Hepatocyte (in vitro differentiated cells): Measurements from ENCODE around the gene LIG3. TPM values are rescaled to one million over a fixed set of nuclear protein-coding genes. Genes with fewer than 3 reads are reported as not detected.
A peak's percentile ranks its signal among the peaks of the same experiment; 100 is the strongest.

Experiments
- DNase-seq: peaks from one replicate; pipeline ENCODE4 v3.0.0-alpha.2; 2016; ENCODE audit warnings: low spot score
- H2AFZ ChIP-seq: fragments of 200-600 bp; sonication (generic); 2 replicates; pipeline ENCODE4 v1.6.0; 2016; ENCODE audit warnings: antibody characterized with exemption, mild to moderate bottlenecking
- H3K27ac ChIP-seq: fragments of 200-600 bp; sonication (generic); 2 replicates; pipeline ENCODE4 v1.5.1; 2016; ENCODE audit warnings: mild to moderate bottlenecking
- H3K27me3 ChIP-seq: fragments of 200-600 bp; sonication (generic); 2 replicates; pipeline ENCODE4 v1.6.1; 2016
- H3K36me3 ChIP-seq: fragments of 200-600 bp; sonication (generic); replicated peaks from 2 replicates; pipeline ENCODE4 v1.5.1; 2016; ENCODE audit warnings: low read depth; ENCODE audit not compliant: insufficient read depth
- H3K4me1 ChIP-seq: fragments of 200-600 bp; sonication (generic); 2 replicates; pipeline ENCODE4 v1.5.1; 2016; ENCODE audit warnings: mild to moderate bottlenecking, moderate library complexity; ENCODE audit not compliant: insufficient read depth
- H3K4me2 ChIP-seq: fragments of 200-600 bp; sonication (generic); 2 replicates; pipeline ENCODE4 v1.6.0; 2016
- H3K4me3 ChIP-seq: fragments of 200-600 bp; sonication (generic); 2 replicates; pipeline ENCODE4 v1.5.1; 2016; ENCODE audit warnings: mild to moderate bottlenecking
- H3K79me2 ChIP-seq: fragments of 200-600 bp; sonication (generic); 2 replicates; pipeline ENCODE4 v1.6.0; 2017; ENCODE audit warnings: mild to moderate bottlenecking
- H3K9me2 ChIP-seq: fragments of 200-600 bp; sonication (generic); replicated peaks from 2 replicates; pipeline ENCODE4 v1.6.0; 2017; ENCODE audit warnings: mild to moderate bottlenecking; ENCODE audit not compliant: insufficient read depth
- H3K9me3 ChIP-seq: fragments of 200-600 bp; sonication (generic); 2 replicates; pipeline ENCODE4 v1.5.1; 2016; ENCODE audit warnings: low read depth, mild to moderate bottlenecking
- H4K20me1 ChIP-seq: fragments of 200-600 bp; sonication (generic); 2 replicates; pipeline ENCODE4 v1.6.0; 2016; ENCODE audit warnings: mild to moderate bottlenecking; ENCODE audit not compliant: insufficient read depth, poor library complexity, severe bottlenecking
- EZH2 ChIP-seq: fragments of 200-600 bp; sonication (generic); IDR thresholded peaks from 2 replicates; pipeline ENCODE4 v1.6.1; 2016; ENCODE audit warnings: antibody characterized with exemption, mild to moderate bottlenecking, borderline replicate concordance
- EZH2phosphoT487 ChIP-seq: fragments of 200-600 bp; sonication (generic); IDR thresholded peaks from one replicate; pipeline ENCODE4 v1.6.1; 2018; ENCODE audit warnings: antibody characterized with exemption, mild to moderate bottlenecking, low read depth, moderate library complexity; ENCODE audit not compliant: unreplicated experiment, severe bottlenecking
- WGBS: methylation state at CpG from one replicate; pipeline ENCODE4 v1.1.6; 2016; ENCODE audit warnings: low lambda C conversion rate; ENCODE audit errors: missing lambda C conversion rate; 5-methylcytosine and 5-hydroxymethylcytosine counted together
- polyA plus RNA-seq: library from polyadenylated mRNA; unstranded; fragments of >200 nt; fragmentation: Nextera tagmentation; extraction: Ambion mirVana; gene quantifications from 2 replicates; pipeline ENCODE4 v1.2.1, GENCODE V29; 2016
- total RNA-seq: library from RNA; depleted of rRNA; stranded (reverse); fragments of >200 nt; gene quantifications from 2 replicates; pipeline ENCODE4 v1.2.3, GENCODE V29; 2014
- TF ChIP-seq, protein P1 (sequence below): fragments of 200-600 bp; sonication (generic); IDR thresholded peaks from 2 replicates; pipeline ENCODE4 v1.5.1; 2016; ENCODE audit warnings: antibody characterized with exemption, mild to moderate bottlenecking; ENCODE audit not compliant: poor library complexity

LIG3 gene
- total and polyA plus RNA-seq, 2 experiments from 2014 or later = 15.7 to 31.6 TPM

DNA sequence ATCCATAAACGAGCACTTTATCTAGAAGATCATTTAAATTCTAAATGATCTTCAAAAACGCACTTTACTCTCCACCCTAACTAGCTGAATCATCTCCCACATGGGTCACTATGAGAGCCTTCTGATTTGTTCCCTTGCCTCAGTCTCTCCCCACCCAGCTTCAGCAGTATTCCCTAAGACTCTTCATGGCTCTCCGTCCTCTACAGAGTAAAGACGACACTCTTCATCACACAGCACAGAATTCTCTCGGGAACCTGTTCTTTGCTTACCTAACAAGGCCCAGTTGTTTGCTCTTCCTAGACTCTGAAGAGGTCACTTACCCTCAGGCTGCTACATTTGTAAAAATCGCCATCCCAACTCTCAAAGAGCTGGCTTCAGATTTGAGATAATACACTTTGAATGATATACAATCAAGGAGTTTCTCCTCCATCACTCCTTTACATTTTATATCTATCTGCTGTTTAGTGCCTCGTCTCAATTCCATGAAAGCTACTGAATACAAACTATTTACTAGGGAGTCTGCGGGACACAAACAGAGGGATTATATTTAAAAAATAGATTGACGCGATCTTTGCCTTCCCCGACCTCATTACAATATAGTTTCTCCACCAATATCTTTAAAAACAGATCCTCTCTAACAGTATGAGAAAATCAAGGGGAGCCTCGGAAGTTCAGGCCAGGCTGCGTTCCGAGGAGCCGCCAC, 511 bp upstream of the LIG3 start:
- peak overlapping the region; percentile 41 for H3K4me3 ChIP-seq
- peak overlapping the region; percentile 87 for H3K4me2 ChIP-seq
- DNase-seq = no peak
- no peaks in the 10 kb centered on the region for H4K20me1 ChIP-seq
- H3K4me1 ChIP-seq = peaks cover 15% of the 10 kb centered on the region
- no peaks in the 10 kb centered on the region for H3K36me3 ChIP-seq
- TF ChIP-seq, protein P1, sequence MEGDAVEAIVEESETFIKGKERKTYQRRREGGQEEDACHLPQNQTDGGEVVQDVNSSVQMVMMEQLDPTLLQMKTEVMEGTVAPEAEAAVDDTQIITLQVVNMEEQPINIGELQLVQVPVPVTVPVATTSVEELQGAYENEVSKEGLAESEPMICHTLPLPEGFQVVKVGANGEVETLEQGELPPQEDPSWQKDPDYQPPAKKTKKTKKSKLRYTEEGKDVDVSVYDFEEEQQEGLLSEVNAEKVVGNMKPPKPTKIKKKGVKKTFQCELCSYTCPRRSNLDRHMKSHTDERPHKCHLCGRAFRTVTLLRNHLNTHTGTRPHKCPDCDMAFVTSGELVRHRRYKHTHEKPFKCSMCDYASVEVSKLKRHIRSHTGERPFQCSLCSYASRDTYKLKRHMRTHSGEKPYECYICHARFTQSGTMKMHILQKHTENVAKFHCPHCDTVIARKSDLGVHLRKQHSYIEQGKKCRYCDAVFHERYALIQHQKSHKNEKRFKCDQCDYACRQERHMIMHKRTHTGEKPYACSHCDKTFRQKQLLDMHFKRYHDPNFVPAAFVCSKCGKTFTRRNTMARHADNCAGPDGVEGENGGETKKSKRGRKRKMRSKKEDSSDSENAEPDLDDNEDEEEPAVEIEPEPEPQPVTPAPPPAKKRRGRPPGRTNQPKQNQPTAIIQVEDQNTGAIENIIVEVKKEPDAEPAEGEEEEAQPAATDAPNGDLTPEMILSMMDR = no peak
- TF ChIP-seq EZH2 = no peak
- H3K9me3 ChIP-seq = no peaks in the 10 kb centered on the region
- H3K9me2 ChIP-seq = no peaks in the 10 kb centered on the region
- no peaks in the 10 kb centered on the region for H3K27me3 ChIP-seq
- peak overlapping the region; percentile 83 for H2AFZ ChIP-seq
- H3K79me2 ChIP-seq = peaks cover 29% of the 10 kb centered on the region
- H3K27ac ChIP-seq = peak overlapping the region; percentile 100
- 25% methylated on average over 15 of the region's 15 CpGs for WGBS

DNA sequence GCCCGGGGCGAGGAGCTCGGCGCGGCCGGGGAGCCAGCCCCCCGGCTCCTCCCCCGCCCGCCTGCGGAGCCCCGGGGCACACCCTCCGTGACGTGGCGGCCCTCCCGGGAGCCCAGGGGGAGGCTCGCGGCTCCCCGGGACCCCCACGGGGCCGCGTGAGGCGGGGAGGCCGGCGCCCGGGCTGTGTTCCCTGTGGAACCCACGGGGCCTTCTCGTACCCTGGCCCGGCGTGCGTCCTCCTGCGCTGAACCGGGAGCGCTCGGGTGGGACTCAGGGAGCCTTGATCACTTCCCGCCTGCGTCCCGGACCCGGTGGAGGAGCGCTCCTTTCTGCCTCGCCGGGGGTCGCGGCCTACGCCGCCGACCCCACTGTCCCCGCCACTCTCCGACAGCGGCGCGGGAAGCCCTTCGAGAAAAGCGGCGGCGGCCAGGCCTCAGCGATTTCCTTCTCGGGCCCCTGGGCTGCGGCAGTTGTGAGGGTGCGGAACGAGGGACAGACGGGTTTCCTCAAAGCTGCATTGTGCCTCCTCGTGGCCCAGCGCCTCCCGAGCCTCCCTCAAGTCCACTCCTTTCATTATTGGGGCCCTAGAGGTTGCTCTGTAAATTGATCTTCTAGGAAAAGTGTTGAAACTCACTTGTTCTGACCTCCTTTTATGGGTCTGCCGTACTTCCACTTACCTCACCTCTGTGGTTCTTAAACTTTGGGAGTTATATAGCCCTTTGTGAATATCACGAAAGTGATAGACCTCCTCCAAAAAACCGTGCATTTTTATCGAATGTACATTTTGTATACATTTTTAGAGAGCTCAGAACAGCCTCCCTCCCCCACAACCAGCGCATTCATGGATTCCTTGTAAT, 597 bp downstream of the LIG3 start:
- H3K27me3 ChIP-seq = no peaks in the 10 kb centered on the region
- H3K36me3 ChIP-seq = no peaks in the 10 kb centered on the region
- WGBS = under 1% methylated on average over 47 of the region's 69 CpGs
- peak overlapping the region; percentile 100 for H3K27ac ChIP-seq
- no peak for TF ChIP-seq EZH2
- TF ChIP-seq, protein P1 = peak; percentile 37
- peaks cover 15% of the 10 kb centered on the region for H3K4me1 ChIP-seq
- H2AFZ ChIP-seq = peak overlapping the region; percentile 83
- H3K4me3 ChIP-seq = peak overlapping the region; percentile 41
- H3K79me2 ChIP-seq = peaks cover 34% of the 10 kb centered on the region
- no peaks in the 10 kb centered on the region for H3K9me3 ChIP-seq
- no peaks in the 10 kb centered on the region for H3K9me2 ChIP-seq
- peak overlapping the region; percentile 87 for H3K4me2 ChIP-seq
- H4K20me1 ChIP-seq = no peaks in the 10 kb centered on the region
- DNase-seq = peak; percentile 87

DNA sequence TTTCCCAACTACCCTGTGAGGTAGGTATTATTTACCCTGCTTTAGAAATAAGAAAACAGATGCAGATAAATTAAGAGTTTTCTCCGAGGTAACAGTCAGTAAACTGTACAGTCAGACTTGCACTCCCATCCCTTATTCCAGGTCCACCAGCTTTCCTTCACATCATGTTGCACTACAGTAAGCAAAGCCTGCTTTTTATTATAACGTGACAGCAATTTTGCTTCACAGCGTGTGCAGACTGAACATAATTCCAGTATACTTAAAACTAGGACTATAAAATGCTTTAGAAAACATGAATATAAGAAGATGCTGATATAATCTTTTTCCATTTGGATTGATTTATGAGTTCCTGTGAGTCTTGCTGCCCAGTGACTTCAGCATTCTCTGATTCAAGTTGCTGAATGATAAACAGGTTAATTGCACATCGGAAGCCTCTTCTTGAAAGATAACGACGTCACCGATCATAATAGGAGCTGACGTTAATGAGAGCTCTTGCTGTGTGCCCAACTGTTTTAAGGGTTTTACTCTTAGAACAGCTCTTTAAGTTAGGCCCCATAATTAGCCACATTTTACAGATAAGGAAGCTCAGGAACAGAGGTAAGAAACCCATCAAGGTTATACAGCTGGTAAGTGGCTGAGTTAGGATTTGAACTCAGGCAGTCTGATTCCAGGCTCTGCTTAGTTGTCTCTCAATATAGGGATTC, 1.4 kb downstream of the LIG3 start:
- peak overlapping the region; percentile 100 for H3K27ac ChIP-seq
- TF ChIP-seq EZH2phosphoT487 (no peak), EZH2 (no peak)
- TF ChIP-seq, protein P1 = no peak
- no peaks in the 10 kb centered on the region for H3K9me2 ChIP-seq
- no peaks in the 10 kb centered on the region for H4K20me1 ChIP-seq
- DNase-seq = peak; percentile 43
- peaks cover 34% of the 10 kb centered on the region for H3K79me2 ChIP-seq
- H3K9me3 ChIP-seq = no peaks in the 10 kb centered on the region
- H2AFZ ChIP-seq = peak overlapping the region; percentile 74
- 15% methylated on average over 8 of the region's 8 CpGs for WGBS
- H3K4me1 ChIP-seq = peaks cover 15% of the 10 kb centered on the region
- H3K36me3 ChIP-seq = no peaks in the 10 kb centered on the region
- peak overlapping the region; percentile 41 for H3K4me3 ChIP-seq
- H3K4me2 ChIP-seq = peak overlapping the region; percentile 87
- H3K27me3 ChIP-seq = no peaks in the 10 kb centered on the region
